Cardiac fibroblast (primary cell): ENCODE measurements around the gene KCNQ1.

Source experiments
- DNase-seq, 2 donors: peaks; one replicate each; pipeline versions ENCODE4 v3.0.0 to v3.0.0-alpha.2; 2010; ENCODE audit warnings: low read depth in 2 of 2
- H3K4me3 ChIP-seq, 2 donors: replicated peaks in 1 of 2; 1 replicate in 1 of 2; 2 replicates in 1 of 2; pipeline ENCODE4 v1.5.1; 2011; ENCODE audit warnings: low read depth in 2 of 2, low read length in 2 of 2, mild to moderate bottlenecking in 2 of 2, moderate library complexity in 1 of 2
- TF ChIP-seq, protein P1 (sequence below): IDR thresholded peaks from one replicate; pipeline ENCODE4 v1.5.1; 2011; ENCODE audit warnings: low read depth, mild to moderate bottlenecking, low read length, inconsistent platforms

The KCNQ1 gene

DNA sequence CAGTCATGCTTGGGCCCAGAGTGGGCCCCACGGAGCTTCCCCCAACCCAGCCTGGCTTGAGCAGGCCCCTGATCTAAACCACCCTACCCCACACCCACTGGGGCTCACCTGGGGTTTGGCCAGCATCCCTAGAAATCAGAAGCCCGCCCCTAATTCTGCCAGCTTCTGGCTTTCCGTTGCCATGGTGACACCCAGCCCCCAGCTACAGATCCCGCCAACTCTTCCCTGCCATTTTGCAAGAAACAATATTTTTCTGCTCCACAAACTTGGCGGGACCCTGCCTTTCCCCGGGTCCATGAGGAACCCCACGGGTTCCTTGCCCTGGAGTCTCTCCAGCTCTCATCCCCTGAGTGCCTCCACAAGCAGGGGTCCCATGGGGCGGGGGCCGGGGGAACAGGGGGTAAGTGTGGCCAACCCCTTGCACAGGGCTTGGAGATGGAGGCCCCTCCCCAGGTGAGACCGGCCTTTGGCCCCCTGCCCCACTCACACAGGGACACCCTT, 350.7 kb downstream of the KCNQ1 start:
- DNase-seq = no peak
- TF ChIP-seq, protein P1, sequence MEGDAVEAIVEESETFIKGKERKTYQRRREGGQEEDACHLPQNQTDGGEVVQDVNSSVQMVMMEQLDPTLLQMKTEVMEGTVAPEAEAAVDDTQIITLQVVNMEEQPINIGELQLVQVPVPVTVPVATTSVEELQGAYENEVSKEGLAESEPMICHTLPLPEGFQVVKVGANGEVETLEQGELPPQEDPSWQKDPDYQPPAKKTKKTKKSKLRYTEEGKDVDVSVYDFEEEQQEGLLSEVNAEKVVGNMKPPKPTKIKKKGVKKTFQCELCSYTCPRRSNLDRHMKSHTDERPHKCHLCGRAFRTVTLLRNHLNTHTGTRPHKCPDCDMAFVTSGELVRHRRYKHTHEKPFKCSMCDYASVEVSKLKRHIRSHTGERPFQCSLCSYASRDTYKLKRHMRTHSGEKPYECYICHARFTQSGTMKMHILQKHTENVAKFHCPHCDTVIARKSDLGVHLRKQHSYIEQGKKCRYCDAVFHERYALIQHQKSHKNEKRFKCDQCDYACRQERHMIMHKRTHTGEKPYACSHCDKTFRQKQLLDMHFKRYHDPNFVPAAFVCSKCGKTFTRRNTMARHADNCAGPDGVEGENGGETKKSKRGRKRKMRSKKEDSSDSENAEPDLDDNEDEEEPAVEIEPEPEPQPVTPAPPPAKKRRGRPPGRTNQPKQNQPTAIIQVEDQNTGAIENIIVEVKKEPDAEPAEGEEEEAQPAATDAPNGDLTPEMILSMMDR = no peak
- H3K4me3 ChIP-seq = no peak overlapping the region

DNA sequence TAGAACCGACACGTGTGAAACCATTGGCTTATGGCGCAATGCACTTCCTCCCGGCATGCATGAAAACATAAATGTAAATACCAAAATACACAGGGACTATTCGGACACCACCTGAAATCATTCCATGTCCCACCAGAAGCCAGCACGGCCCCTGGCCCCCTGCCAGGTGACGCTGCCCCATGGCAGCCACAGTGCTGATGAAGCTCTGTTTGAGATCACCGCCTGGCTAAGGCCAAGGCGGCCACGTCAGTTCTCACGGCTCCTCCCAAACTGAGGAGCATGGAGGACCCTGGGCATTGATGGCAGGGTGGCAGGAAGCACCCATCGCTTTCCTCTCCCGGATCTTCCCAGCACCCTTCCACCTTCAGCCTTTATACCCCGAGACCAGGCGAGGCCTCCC, 351.3 kb downstream of the KCNQ1 start:
- H3K4me3 ChIP-seq = no peak overlapping the region
- no peak for DNase-seq
- TF ChIP-seq, protein P1 = no peak

DNA sequence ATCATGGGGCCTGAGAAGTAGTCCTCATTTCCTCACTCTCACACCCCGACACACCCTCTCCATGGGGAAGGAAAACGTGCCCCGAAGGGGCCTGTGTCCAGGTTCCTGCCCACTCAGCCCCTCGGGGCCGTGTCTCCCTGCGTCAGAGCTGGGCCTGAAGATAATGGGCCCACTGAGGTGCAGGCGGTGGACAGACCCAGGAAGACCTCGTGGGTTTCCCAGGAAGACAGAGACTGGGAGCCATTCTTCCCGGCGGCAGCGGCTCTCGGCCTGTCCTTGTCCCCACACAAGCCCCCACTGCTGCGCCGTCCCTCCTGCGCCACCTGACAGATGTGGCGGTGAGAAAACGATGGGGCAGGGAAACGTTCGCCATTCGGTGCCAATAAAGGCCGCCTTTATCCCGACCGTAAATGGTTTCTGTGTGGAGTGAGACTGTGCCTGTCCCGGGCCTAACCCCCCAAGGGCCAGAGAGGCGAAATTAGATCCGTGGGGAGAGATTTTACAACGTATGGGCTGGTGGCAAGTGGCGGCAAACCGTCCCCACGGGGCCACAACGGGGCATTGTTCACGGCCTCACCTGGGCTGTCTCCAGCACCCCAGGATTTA, 351.8 kb downstream of the KCNQ1 start:
- TF ChIP-seq, protein P1 = no peak
- no peak overlapping the region for H3K4me3 ChIP-seq
- DNase-seq = no peak

DNA sequence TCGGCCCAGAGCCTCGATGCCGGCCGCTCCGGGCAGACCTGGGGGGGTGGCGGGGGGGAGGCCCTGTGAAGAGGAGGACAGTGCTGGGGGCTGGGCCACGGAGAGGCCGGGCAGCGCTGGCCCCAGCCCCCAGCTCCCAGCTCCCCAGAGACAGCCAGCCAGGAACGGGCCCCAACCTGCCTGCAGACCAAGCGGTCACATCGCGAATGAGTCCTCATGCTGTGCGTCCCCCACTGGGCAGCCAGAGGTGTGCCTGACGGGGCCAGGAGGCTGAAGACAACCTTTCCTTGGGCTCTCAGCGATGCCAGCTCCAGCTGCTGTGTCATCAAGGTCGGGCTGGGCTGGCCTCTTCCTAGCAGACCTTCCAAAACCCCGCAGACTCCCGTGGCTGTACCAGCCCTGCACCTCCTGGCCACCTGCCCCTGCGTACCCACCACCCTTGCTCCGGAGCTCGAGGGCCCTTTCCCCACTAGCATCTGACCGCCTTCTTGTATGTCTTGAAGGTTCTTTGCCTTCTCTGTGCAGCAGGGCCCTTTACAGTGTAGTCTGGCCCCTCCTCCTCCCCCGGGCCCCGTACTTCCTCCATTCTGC, 352.4 kb downstream of the KCNQ1 start:
- DNase-seq = no peak
- TF ChIP-seq, protein P1 = no peak
- no peak overlapping the region for H3K4me3 ChIP-seq

DNA sequence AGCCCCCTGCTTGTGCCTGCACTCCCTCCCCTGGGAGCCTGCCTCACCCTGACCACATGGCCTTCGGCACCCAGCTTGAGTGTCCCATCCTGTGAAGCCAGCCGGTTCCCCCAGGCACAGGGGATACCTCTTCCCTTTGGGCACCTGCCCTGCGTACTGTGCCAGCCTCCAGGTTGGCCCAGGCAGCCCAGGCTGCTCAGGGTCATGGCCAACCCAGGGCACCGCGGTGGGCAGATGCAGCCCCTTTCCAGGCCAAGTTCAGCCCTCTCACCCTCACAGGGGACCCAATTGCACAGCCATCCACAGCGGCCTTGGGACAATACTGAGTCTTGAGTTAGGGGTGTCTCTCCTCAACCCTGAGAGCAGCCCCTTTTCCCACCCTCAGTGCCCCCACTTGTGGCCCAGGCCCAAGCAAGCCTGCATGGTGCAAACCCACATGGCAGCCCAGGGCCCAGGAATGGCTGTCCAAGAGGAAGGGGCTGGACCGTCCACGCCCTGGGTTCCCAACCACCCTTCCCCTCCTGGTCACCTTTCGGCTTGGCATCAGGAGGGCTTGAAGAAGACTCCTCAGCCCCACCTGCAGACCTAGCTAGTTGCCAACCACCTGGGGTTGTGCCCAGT, 353.0 kb downstream of the KCNQ1 start:
- no peak for DNase-seq
- H3K4me3 ChIP-seq = no peak overlapping the region
- TF ChIP-seq, protein P1 = no peak

DNA sequence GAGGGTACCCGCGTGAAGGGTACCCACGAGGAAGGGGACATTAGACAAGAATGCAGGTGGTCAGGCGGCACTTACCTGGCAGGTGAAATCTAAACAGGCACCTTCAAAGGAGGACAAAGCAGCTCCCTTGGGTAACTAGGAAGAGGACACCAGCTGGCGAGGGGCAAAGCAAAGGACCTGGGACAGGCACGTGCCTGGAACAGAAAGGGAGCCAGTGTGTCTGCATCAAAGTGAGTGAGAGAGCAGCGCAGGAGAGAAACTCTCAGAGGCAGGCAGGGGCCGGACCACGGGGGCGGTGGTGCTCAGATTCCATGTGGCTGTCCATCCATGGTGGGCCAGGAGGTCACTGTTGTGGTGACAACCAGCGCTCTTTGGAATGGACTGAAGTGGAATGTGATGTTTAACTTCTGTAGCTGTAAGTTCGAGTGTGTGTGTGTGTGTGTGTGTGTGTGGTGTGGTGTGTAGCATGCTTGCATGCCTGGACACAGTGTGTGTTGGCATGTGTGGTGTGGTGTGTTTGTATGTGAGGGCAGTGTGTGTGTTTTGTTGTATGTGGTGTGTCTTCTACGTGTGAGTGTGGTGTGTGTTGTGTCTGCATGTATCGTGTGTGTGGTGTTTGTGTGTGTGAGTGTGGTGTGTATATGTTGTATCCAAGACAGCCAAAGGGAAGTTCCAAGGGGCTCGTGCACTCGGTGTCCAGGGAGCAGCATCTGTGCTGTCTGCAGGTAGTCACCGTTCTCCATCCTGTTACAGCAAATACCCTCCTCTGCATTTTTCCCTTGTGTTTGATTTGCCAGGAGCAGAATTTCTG, 354.3 kb downstream of the KCNQ1 start:
- no peak overlapping the region for H3K4me3 ChIP-seq
- DNase-seq = no peak

More for the DNA sequence above, 354.3 kb downstream of the KCNQ1 start:
- TF ChIP-seq, protein P1 = no peak
